Heart left ventricle (tissue), 16 donors: ENCODE measurements around the gene FOXO1. TPM values are rescaled to one million over a fixed set of nuclear protein-coding genes. Genes with fewer than 3 reads are reported as not detected.

Source experiments
- ATAC-seq, 4 donors: fragments of 200-7000 bp; cut with Tn5 transposase; one replicate each; pipeline ENCODE4 v1.9.1; 2020 to 2022; ENCODE audit warnings: moderate library complexity in 4 of 4, mild to moderate bottlenecking in 3 of 4, moderate number of reproducible peaks in 1 of 4
- DNase-seq, 5 donors: peaks; one replicate each; pipeline ENCODE4 v3.0.0-alpha.2; 2020
- H3K27ac ChIP-seq, 12 donors: fragments of 200-600 bp; sonication (generic) in 4 of 12; one replicate each; pipeline versions ENCODE4 v1.5.0 to v1.8.0; 2016 to 2022; ENCODE audit warnings: mild to moderate bottlenecking in 2 of 12
- H3K27me3 ChIP-seq, 9 donors: fragments of 200-600 bp; sonication (generic) in 2 of 9; one replicate each; pipeline versions ENCODE4 v1.5.1 to v1.8.0; 2016 to 2022; ENCODE audit warnings: mild to moderate bottlenecking in 3 of 9
- H3K36me3 ChIP-seq, 9 donors: fragments of 200-600 bp; sonication (generic) in 2 of 9; one replicate each; pipeline versions ENCODE4 v1.5.0 to v1.8.0; 2018 to 2022; ENCODE audit warnings: mild to moderate bottlenecking in 2 of 9
- H3K4me1 ChIP-seq, 12 donors: fragments of 200-600 bp; sonication (generic) in 4 of 12; one replicate each; pipeline versions ENCODE4 v1.5.0 to v1.8.0; 2016 to 2022; ENCODE audit warnings: mild to moderate bottlenecking in 3 of 12
- H3K4me3 ChIP-seq, 12 donors: fragments of 200-600 bp; sonication (generic) in 4 of 12; one replicate each; pipeline versions ENCODE4 v1.5.0 to v1.8.0; 2017 to 2022; ENCODE audit warnings: mild to moderate bottlenecking in 9 of 12, moderate library complexity in 4 of 12
- H3K9me3 ChIP-seq, 12 donors: fragments of 200-600 bp; sonication (generic) in 4 of 12; one replicate each; pipeline versions ENCODE4 v1.5.0 to v1.8.0; 2016 to 2022; ENCODE audit warnings: mild to moderate bottlenecking in 1 of 12
- CTCF ChIP-seq, 12 donors: fragments of 200-600 bp; sonication (generic) in 4 of 12; IDR thresholded peaks; one replicate each; pipeline versions ENCODE4 v1.5.0 to v1.8.0; 2018 to 2022; ENCODE audit warnings: antibody characterized with exemption in 12 of 12, mild to moderate bottlenecking in 5 of 12
- POLR2A ChIP-seq, 2 donors: fragments of 450-650 bp; IDR thresholded peaks; one replicate each; pipeline ENCODE4 v1.6.1; 2017; ENCODE audit warnings: antibody characterized with exemption in 2 of 2, mild to moderate bottlenecking in 2 of 2, moderate library complexity in 2 of 2
- WGBS, 4 donors: extraction: QIAGEN DNeasy Blood & Tissue Kit in 2 of 4; methylation state at CpG; one replicate each; pipeline versions ENCODE4 v1.1.5 to v1.1.7; 2013 to 2018; 5-methylcytosine and 5-hydroxymethylcytosine counted together
- intact Hi-C, 10 donors: fragments of 100-400 bp; cut with DNase I; formaldehyde crosslinking; loops; one replicate each; pipeline versions ENCODE4 v1.11.1 to v1.14.2; 2022
- polyA plus RNA-seq, 2 donors: library from polyadenylated mRNA; stranded (reverse); fragments of 200-250 nt; gene quantifications; one replicate each; pipeline ENCODE4 v1.2.3, GENCODE V29; 2013
- total RNA-seq, 9 donors: library from RNA; depleted of rRNA in 2 of 9; stranded (reverse); fragments of >200 nt in 2 of 9; fragmentation: NEBNext Ultra II Directional in 3 of 9; extraction: Animal tissue kit (Norgen Biotek cat#: 25700) in 3 of 9; gene quantifications; one replicate each; pipeline versions ENCODE4 v1.1.0 to v1.2.4, GENCODE V29; 2016 to 2023
- donor health status: ischemic (EF 13 %, LVEDD 7.1; RV severe dilation, severe dysfunction).
- donor health status: healthy with polysubstance abuse.
- donor health status: DM: no; HTN: yes; CAD: no.
- donor health status: DM: no; HTN: no; CAD: no.
- donor health status: ischemic (EF 25% LVEDD 6.9; RV normal size, moderate dysfunction).
- donor health status: ischemic (EF 25% LVEDD 5.7; RV mildly dilated, moderate dysfunction).
- donor health status: healthy.
- donor health status: DM: yes; HTN: yes; CAD: no.
- donor health status: ischemic (EF 35%, LVEDD 5.7; RV mildly dilated, moderate dysfunction).
- donor health status: nonischemic (EF 11% LVEDD 7.7; RV severe dilation, severe dysfunction).
- donor health status: DM: yes; HTN: yes; CAD: no.
- donor health status: PGD.
- donor health status: ischemic (EF 29% LVEDD 5.4; RV normal size, mild dysfunction).
- donor health status: nonischemic (EF 23%, LVEDD 6.1; RV moderate dilation, normal function).

Gene FOXO1
- total and polyA plus RNA-seq, 11 donors, result 2.6 to 26.8 (median 17.2) TPM

GRCh38 chr13:40657307-40657706, 9.1 kb downstream of the FOXO1 start:
- TF ChIP-seq CTCF (IDR thresholded peaks at IDR 0.05), result no peak
- intact Hi-C loops, result no loop called here

GRCh38 chr13:40656358-40656757, 10.1 kb downstream of the FOXO1 start:
- TF ChIP-seq CTCF (IDR thresholded peaks at IDR 0.05) (no peak), POLR2A (IDR thresholded peaks at IDR 0.05) (no peak)
- intact Hi-C loops, result no loop called here
- H3K36me3 ChIP-seq, result no peaks in the 10 kb centered on the region
- H3K27me3 ChIP-seq, result no peaks in the 10 kb centered on the region
- H3K27ac ChIP-seq, result no peak overlapping the region
- H3K4me3 ChIP-seq, result no peak overlapping the region
- ATAC-seq (no peak), DNase-seq (no peak)
- H3K9me3 ChIP-seq, result no peaks in the 10 kb centered on the region
- peaks cover 0 to 75% (median 45%) of the 10 kb centered on the region in 12 donors for H3K4me1 ChIP-seq
- 72 to 78% (median 74%) methylated on average over 1 of the region's 1 CpG for WGBS, 4 donors

More at GRCh38 chr13:40657307-40657706, 9.1 kb downstream of the FOXO1 start:
- H3K9me3 ChIP-seq, result no peaks in the 10 kb centered on the region
- ATAC-seq (peak; percentile 41 to 78 (median 76)), DNase-seq (no peak)
- H3K27me3 ChIP-seq, result no peaks in the 10 kb centered on the region
- H3K4me1 ChIP-seq, result peaks cover 0 to 78% (median 52%) of the 10 kb centered on the region in 12 donors
- no peak overlapping the region for H3K4me3 ChIP-seq
- H3K36me3 ChIP-seq, result no peaks in the 10 kb centered on the region
- peak overlapping the region in 3 of 12 donors; percentile 20 to 33 (median 23) for H3K27ac ChIP-seq
- 77 to 85% (median 83%) methylated on average over 5 of the region's 5 CpGs for WGBS, 4 donors

GRCh38 chr13:40653527-40654318, 12.7 kb downstream of the FOXO1 start:
- 44 to 54% (median 48%) methylated on average over 3 of the region's 3 CpGs for WGBS, 4 donors
- intact Hi-C loops, result no loop called here
- no peaks in the 10 kb centered on the region for H3K36me3 ChIP-seq
- no peaks in the 10 kb centered on the region for H3K27me3 ChIP-seq
- H3K9me3 ChIP-seq, result no peaks in the 10 kb centered on the region
- peaks cover 5 to 78% (median 51%) of the 10 kb centered on the region in 12 donors for H3K4me1 ChIP-seq
- H3K27ac ChIP-seq, result peak overlapping the region in 1 of 12 donors; percentile 29
- H3K4me3 ChIP-seq, result no peak overlapping the region
- DNase-seq (no peak), ATAC-seq (no peak)
- TF ChIP-seq POLR2A (IDR thresholded peaks at IDR 0.05) (no peak), CTCF (IDR thresholded peaks at IDR 0.05) (no peak)

GRCh38 chr13:40652588-40652940, 13.9 kb downstream of the FOXO1 start:
- H3K27me3 ChIP-seq, result no peaks in the 10 kb centered on the region
- H3K9me3 ChIP-seq, result no peaks in the 10 kb centered on the region
- no peak for ATAC-seq
- peak overlapping the region in 1 of 12 donors; percentile 29 for H3K27ac ChIP-seq
- intact Hi-C loops, result no loop called here
- 57 to 66% (median 60%) methylated on average over 2 of the region's 2 CpGs for WGBS, 4 donors
- H3K4me1 ChIP-seq, result peaks cover 9 to 78% (median 54%) of the 10 kb centered on the region in 12 donors
- no peaks in the 10 kb centered on the region for H3K36me3 ChIP-seq
- no peak overlapping the region for H3K4me3 ChIP-seq
- TF ChIP-seq POLR2A (IDR thresholded peaks at IDR 0.05) (no peak), CTCF (IDR thresholded peaks at IDR 0.05) (no peak)
- DNase-seq, result no peak
